ENCODE results near the gene MYH6. TPM values are rescaled to one million over a fixed set of nuclear protein-coding genes. Genes with fewer than 3 reads are reported as not detected.
A peak's percentile ranks its signal among the peaks of the same experiment; 100 is the strongest.

MYH6 gene
- total and polyA plus RNA-seq, 2 of the 13 experiments (the other 11 are each of a cell fraction or from before 2014, with no cell fraction given) = 0.01 TPM; not detected in 1

DNA sequence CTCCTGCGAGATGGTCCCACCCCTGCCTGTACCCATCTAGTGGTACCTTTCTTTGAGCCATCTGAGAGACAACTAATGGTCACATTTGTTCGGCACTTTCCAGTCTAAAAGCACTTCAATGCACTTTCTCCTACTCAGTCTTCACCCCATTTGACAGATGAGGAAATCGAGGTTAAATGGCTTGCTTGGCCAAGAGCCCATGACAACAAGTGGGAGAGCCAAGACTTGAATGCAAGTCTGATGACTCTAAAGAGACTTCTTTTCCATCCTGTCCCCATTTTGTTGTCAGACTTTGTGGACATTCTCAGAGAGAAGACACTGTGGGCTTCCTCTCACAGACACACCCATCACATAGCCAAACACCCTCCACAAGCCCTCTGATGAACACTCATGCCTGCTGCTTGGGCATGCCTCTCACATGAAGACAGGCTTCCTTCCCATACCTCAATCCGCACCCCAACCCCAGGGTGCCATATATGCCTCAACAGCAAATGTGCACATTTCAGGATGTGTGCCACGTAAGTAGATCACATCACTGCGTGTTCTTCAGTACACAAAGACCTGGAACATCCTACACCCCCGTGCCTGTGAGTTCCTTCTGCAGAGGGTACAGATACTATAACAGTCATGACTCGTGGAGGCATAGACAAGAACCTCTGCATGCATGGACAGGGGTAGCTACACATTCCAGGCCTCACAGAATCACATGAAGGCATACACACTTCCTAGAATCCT lies 26.6 kb upstream of the MYH6 start (continued):
- TF ChIP-seq, protein P1, sequence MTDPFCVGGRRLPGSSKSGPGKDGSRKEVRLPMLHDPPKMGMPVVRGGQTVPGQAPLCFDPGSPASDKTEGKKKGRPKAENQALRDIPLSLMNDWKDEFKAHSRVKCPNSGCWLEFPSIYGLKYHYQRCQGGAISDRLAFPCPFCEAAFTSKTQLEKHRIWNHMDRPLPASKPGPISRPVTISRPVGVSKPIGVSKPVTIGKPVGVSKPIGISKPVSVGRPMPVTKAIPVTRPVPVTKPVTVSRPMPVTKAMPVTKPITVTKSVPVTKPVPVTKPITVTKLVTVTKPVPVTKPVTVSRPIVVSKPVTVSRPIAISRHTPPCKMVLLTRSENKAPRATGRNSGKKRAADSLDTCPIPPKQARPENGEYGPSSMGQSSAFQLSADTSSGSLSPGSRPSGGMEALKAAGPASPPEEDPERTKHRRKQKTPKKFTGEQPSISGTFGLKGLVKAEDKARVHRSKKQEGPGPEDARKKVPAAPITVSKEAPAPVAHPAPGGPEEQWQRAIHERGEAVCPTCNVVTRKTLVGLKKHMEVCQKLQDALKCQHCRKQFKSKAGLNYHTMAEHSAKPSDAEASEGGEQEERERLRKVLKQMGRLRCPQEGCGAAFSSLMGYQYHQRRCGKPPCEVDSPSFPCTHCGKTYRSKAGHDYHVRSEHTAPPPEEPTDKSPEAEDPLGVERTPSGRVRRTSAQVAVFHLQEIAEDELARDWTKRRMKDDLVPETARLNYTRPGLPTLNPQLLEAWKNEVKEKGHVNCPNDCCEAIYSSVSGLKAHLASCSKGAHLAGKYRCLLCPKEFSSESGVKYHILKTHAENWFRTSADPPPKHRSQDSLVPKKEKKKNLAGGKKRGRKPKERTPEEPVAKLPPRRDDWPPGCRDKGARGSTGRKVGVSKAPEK (CRISPR knock-in tag; IDR thresholded peaks at IDR 0.05; ENCODE audit: borderline replicate concordance) = no peak
- TF ChIP-seq HDAC1 (CRISPR knock-in tag; IDR thresholded peaks at IDR 0.05) (no peak), SP1 (IDR thresholded peaks at IDR 0.05) (no peak), SP1 (CRISPR knock-in tag; IDR thresholded peaks at IDR 0.05) (no peak), KAT2B (IDR thresholded peaks at IDR 0.05; ENCODE audit: borderline replicate concordance, low read depth, low read length) (no peak), TOE1 (CRISPR knock-in tag; IDR thresholded peaks at IDR 0.05) (no peak), MAFG (CRISPR knock-in tag; IDR thresholded peaks at IDR 0.05) (0 out of 2 replicates have a peak, but pooled peaks have one; percentile 9), EZH2 (conservative IDR thresholded peaks at IDR 0.05; ENCODE audit: low read depth, low read length) (no peak), MLLT10 (CRISPR knock-in tag; IDR thresholded peaks at IDR 0.05) (no peak), NR2F6 (IDR thresholded peaks at IDR 0.05) (no peak), NR2F6 (CRISPR knock-in tag; IDR thresholded peaks at IDR 0.05) (no peak), ZFP1 (CRISPR knock-in tag; IDR thresholded peaks at IDR 0.05) (no peak), TEAD3 (CRISPR knock-in tag; optimal IDR thresholded peaks at IDR 0.05; ENCODE audit: borderline replicate concordance) (no peak), HES4 (CRISPR knock-in tag; IDR thresholded peaks at IDR 0.05; ENCODE audit: borderline replicate concordance) (no peak), FOXO1 (CRISPR knock-in tag; IDR thresholded peaks at IDR 0.05) (0 out of 2 replicates have a peak, but pooled peaks have one; percentile 29), SCMH1 (CRISPR knock-in tag; IDR thresholded peaks at IDR 0.05; ENCODE audit: borderline replicate concordance) (peak; percentile 73; the same call in 1 of the 2 replicates), FOXC1 (CRISPR knock-in tag; IDR thresholded peaks at IDR 0.05; ENCODE audit: borderline replicate concordance) (0 out of 2 replicates have a peak, but pooled peaks have one; percentile 51), ZNF775 (CRISPR knock-in tag; IDR thresholded peaks at IDR 0.05; ENCODE audit: borderline replicate concordance) (no peak), ZNF225 (CRISPR knock-in tag; IDR thresholded peaks at IDR 0.05) (no peak)
- TF ChIP-seq, protein P2, sequence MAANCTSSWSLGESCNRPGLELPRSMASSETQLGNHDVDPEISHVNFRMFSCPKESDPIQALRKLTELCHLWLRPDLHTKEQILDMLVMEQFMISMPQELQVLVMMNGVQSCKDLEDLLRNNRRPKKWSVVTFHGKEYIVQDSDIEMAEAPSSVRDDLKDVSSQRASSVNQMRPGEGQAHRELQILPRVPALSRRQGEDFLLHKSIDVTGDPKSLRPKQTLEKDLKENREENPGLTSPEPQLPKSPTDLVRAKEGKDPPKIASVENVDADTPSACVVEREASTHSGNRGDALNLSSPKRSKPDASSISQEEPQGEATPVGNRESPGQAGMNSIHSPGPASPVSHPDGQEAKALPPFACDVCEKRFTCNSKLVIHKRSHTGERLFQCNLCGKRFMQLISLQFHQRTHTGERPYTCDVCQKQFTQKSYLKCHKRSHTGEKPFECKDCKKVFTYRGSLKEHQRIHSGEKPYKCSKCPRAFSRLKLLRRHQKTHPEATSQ (CRISPR knock-in tag; IDR thresholded peaks at IDR 0.05; ENCODE audit: borderline replicate concordance) = no peak
- TF ChIP-seq, protein P3, sequence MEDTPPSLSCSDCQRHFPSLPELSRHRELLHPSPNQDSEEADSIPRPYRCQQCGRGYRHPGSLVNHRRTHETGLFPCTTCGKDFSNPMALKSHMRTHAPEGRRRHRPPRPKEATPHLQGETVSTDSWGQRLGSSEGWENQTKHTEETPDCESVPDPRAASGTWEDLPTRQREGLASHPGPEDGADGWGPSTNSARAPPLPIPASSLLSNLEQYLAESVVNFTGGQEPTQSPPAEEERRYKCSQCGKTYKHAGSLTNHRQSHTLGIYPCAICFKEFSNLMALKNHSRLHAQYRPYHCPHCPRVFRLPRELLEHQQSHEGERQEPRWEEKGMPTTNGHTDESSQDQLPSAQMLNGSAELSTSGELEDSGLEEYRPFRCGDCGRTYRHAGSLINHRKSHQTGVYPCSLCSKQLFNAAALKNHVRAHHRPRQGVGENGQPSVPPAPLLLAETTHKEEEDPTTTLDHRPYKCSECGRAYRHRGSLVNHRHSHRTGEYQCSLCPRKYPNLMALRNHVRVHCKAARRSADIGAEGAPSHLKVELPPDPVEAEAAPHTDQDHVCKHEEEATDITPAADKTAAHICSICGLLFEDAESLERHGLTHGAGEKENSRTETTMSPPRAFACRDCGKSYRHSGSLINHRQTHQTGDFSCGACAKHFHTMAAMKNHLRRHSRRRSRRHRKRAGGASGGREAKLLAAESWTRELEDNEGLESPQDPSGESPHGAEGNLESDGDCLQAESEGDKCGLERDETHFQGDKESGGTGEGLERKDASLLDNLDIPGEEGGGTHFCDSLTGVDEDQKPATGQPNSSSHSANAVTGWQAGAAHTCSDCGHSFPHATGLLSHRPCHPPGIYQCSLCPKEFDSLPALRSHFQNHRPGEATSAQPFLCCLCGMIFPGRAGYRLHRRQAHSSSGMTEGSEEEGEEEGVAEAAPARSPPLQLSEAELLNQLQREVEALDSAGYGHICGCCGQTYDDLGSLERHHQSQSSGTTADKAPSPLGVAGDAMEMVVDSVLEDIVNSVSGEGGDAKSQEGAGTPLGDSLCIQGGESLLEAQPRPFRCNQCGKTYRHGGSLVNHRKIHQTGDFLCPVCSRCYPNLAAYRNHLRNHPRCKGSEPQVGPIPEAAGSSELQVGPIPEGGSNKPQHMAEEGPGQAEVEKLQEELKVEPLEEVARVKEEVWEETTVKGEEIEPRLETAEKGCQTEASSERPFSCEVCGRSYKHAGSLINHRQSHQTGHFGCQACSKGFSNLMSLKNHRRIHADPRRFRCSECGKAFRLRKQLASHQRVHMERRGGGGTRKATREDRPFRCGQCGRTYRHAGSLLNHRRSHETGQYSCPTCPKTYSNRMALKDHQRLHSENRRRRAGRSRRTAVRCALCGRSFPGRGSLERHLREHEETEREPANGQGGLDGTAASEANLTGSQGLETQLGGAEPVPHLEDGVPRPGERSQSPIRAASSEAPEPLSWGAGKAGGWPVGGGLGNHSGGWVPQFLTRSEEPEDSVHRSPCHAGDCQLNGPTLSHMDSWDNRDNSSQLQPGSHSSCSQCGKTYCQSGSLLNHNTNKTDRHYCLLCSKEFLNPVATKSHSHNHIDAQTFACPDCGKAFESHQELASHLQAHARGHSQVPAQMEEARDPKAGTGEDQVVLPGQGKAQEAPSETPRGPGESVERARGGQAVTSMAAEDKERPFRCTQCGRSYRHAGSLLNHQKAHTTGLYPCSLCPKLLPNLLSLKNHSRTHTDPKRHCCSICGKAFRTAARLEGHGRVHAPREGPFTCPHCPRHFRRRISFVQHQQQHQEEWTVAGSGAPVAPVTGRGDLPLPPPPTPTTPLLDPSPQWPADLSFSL (CRISPR knock-in tag; IDR thresholded peaks at IDR 0.05) = peak; percentile 49; the same call in 1 of the 2 replicates
